WTC11 (cell line): ENCODE results near the gene ITCH. TPM values are rescaled to one million over a fixed set of nuclear protein-coding genes. Genes with fewer than 3 reads are reported as not detected.

Experiments
- ATAC-seq: fragments of 200-7000 bp; cut with Tn5 transposase; 2 replicates; pipeline ENCODE4 v1.10.0; 2021; ENCODE audit warnings: mild to moderate bottlenecking, moderate library complexity
- CTCF ChIA-PET: fragments of 300-600 bp; sonication (Branson Sonifier 250); formaldehyde crosslinking; loops from one replicate; lab custom pipeline; 2021; ENCODE audit warnings: antibody characterized with exemption; lab: Charles Lee
- POLR2A ChIA-PET: fragments of 350-600 bp; sonication (Branson Sonifier 250); formaldehyde crosslinking; loops from one replicate; lab custom pipeline; 2021; ENCODE audit warnings: antibody characterized with exemption; lab: Charles Lee
- DNase-seq: peaks from one replicate; pipeline ENCODE4 v3.0.0; 2021; ENCODE audit warnings: low spot score
- H3K27ac Mint-ChIP-seq: 2 replicates; pipeline ENCODE4 v1.8.0; 2021; ENCODE audit warnings: mixed read lengths
- H3K27me3 Mint-ChIP-seq: 2 replicates; pipeline ENCODE4 v1.8.0; 2021; ENCODE audit warnings: low read depth, mild to moderate bottlenecking, moderate library complexity, mixed read lengths
- H3K36me3 Mint-ChIP-seq: 2 replicates; pipeline ENCODE4 v1.8.0; 2021; ENCODE audit warnings: mixed read lengths
- H3K4me1 Mint-ChIP-seq: 2 replicates; pipeline ENCODE4 v1.8.0; 2022; ENCODE audit warnings: mixed read lengths
- H3K4me3 Mint-ChIP-seq: 2 replicates; pipeline ENCODE4 v1.8.0; 2021; ENCODE audit warnings: mild to moderate bottlenecking, moderate library complexity, mixed read lengths
- H3K9me3 Mint-ChIP-seq: 2 replicates; pipeline ENCODE4 v1.8.0; 2021; ENCODE audit warnings: mixed read lengths
- CREM ChIP-seq: sonication (generic); formaldehyde crosslinking; IDR thresholded peaks from 2 replicates; pipeline ENCODE4 v1.8.1; 2022; ENCODE audit warnings: mild to moderate bottlenecking, missing genetic modification reagents, moderate library complexity
- GABPB1 ChIP-seq: sonication (generic); formaldehyde crosslinking; IDR thresholded peaks from 2 replicates; pipeline ENCODE4 v1.8.1; 2023; ENCODE audit warnings: mild to moderate bottlenecking, missing genetic modification reagents
- ZNF138 ChIP-seq: sonication (generic); formaldehyde crosslinking; conservative IDR thresholded peaks from 2 replicates; pipeline ENCODE4 v1.8.1; 2022; ENCODE audit warnings: mild to moderate bottlenecking, moderate library complexity, missing genetic modification reagents
- ZNF416 ChIP-seq: fragments of 250-450 bp; sonication (Bioruptor Pico); IDR thresholded peaks from 2 replicates; pipeline ENCODE4 v1.9.0; 2021; ENCODE audit warnings: mild to moderate bottlenecking, inconsistent platforms
- ZNF671 ChIP-seq: fragments of 250-450 bp; sonication (Bioruptor Pico); IDR thresholded peaks from 2 replicates; pipeline ENCODE4 v1.8.0; 2021; ENCODE audit warnings: mild to moderate bottlenecking
- microRNA-seq: library from miRNA; unstranded; fragments of <30 nt; microRNA quantifications from one replicate; pipeline ENCODE4 v1.2.0, GENCODE V29; 2022; ENCODE audit warnings: borderline number of aligned reads
- total RNA-seq: library from RNA; stranded (reverse); gene quantifications from 3 replicates; pipeline ENCODE4 v1.2.3, GENCODE V29; 2021
- TF ChIP-seq, protein P1 (sequence below): fragments of 250-450 bp; sonication (Bioruptor Pico); IDR thresholded peaks from 2 replicates; pipeline ENCODE4 v1.9.0; 2021; ENCODE audit warnings: moderate library complexity, mild to moderate bottlenecking, inconsistent platforms, borderline replicate concordance
- TF ChIP-seq, protein P2 (sequence below): fragments of 250-450 bp; sonication (Bioruptor Pico); IDR thresholded peaks from 2 replicates; pipeline ENCODE4 v1.9.0; 2021; ENCODE audit warnings: mild to moderate bottlenecking
- TF ChIP-seq, protein P3 (sequence below): sonication (generic); formaldehyde crosslinking; IDR thresholded peaks from 2 replicates; pipeline ENCODE4 v1.8.1; 2022; ENCODE audit warnings: low read depth, mild to moderate bottlenecking, moderate library complexity, missing genetic modification reagents, borderline replicate concordance
- TF ChIP-seq, protein P4 (sequence below): sonication (generic); formaldehyde crosslinking; IDR thresholded peaks from 2 replicates; pipeline ENCODE4 v1.8.1; 2023; ENCODE audit warnings: mild to moderate bottlenecking, missing genetic modification reagents, moderate library complexity
- TF ChIP-seq, protein P5 (sequence below): sonication (generic); formaldehyde crosslinking; IDR thresholded peaks from 2 replicates; pipeline ENCODE4 v1.8.1; 2022; ENCODE audit warnings: mild to moderate bottlenecking, missing genetic modification reagents, moderate library complexity, borderline replicate concordance
- TF ChIP-seq, protein P6 (sequence below): sonication (generic); formaldehyde crosslinking; IDR thresholded peaks from 2 replicates; pipeline ENCODE4 v1.8.1; 2022; ENCODE audit warnings: low read depth, missing genetic modification reagents, borderline replicate concordance
- TF ChIP-seq, protein P7 (sequence below): sonication (generic); formaldehyde crosslinking; conservative IDR thresholded peaks from 2 replicates; pipeline ENCODE4 v1.8.1; 2023; ENCODE audit warnings: mild to moderate bottlenecking, low read depth, missing genetic modification reagents, moderate library complexity

Gene ITCH
- total RNA-seq, 1 experiment from 2014 or later = 35.8 TPM

DNA sequence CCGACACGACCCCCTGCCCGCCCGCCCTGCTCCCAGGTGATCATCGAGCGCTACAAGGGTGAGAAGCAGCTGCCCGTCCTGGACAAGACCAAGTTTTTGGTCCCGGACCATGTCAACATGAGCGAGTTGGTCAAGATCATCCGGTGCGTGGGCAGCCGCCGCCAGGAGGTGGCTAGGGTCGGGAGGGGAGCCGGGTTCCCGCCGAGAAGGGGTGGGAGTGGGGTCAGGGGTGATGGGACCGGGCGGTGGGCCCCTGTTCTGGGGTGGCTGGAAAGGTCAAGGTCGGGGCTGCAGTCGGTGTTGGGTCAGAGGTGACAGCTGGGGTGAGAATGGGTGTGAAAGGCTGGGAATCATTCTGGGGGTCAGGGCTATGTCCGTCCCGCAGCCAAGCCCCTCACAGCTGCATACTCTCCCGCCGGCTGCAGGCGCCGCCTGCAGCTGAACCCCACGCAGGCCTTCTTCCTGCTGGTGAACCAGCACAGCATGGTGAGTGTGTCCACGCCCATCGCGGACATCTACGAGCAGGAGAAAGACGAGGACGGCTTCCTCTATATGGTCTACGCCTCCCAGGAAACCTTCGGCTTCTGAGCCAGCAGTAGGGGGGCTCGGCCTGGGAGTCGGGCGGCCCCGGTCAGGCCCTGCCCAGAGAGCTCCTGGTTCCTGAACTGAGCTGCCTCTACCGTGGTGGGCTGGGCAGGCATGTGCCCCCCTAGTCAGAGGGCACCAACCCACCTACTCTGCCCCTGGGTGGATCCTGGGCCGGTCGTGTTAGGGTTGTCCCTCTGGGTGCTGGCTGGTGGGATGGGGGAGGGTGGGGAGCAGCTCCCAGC is 196.5 kb downstream of the ITCH start (continued):
- TF ChIP-seq ZNF138 (CRISPR knock-in tag) = no peak
- TF ChIP-seq ZNF671 (CRISPR knock-in tag) = no peak
- TF ChIP-seq, protein P1, sequence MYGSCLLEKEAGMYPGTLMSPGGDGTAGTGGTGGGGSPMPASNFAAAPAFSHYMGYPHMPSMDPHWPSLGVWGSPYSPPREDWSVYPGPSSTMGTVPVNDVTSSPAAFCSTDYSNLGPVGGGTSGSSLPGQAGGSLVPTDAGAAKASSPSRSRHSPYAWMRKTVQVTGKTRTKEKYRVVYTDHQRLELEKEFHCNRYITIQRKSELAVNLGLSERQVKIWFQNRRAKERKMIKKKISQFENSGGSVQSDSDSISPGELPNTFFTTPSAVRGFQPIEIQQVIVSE (CRISPR knock-in tag) = no peak
- TF ChIP-seq, all 79 proteins: peak for 0

DNA sequence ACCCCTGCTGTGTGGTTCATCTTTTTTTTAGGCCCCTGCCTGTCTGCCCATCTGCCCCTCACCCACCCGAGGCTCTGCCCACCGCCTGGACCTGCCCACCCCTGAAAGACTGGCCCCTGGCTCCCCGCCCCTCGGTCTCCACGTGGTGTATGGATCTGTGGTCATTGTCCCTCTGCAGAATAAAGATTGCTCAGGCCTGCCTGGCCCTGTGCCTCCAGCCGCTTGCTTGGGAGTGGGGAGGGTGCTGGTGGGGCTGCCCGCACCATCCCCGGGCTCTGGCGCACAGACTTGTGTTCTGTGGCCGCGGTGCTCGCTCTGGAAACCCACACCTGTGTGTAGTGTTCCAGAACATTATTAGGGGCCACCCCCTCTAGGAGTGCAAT is 197.1 kb downstream of the ITCH start:
- H3K27ac Mint-ChIP-seq = no peak overlapping the region
- H3K4me3 Mint-ChIP-seq = peak overlapping the region; percentile 36
- peaks cover 4% of the 10 kb centered on the region for H3K4me1 Mint-ChIP-seq
- no peaks in the 10 kb centered on the region for H3K9me3 Mint-ChIP-seq
- POLR2A ChIA-PET = no interaction called here
- ATAC-seq (no peak), DNase-seq (no peak)
- TF ChIP-seq, protein P2, sequence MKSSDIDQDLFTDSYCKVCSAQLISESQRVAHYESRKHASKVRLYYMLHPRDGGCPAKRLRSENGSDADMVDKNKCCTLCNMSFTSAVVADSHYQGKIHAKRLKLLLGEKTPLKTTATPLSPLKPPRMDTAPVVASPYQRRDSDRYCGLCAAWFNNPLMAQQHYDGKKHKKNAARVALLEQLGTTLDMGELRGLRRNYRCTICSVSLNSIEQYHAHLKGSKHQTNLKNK (CRISPR knock-in tag) = no peak
- TF ChIP-seq ZNF416 (CRISPR knock-in tag) = no peak
- TF ChIP-seq GABPB1 (CRISPR knock-in tag) = no peak
- CTCF ChIA-PET = interaction anchor here (1.0 to 2.9 kb wide), 4 partner anchors 23 to 210 kb away, joined by 3 to 8 read pairs (median 4); no protein-coding TSS in a partner anchor
- H3K27me3 Mint-ChIP-seq = peaks cover 7% of the 10 kb centered on the region
- no peaks in the 10 kb centered on the region for H3K36me3 Mint-ChIP-seq

DNA sequence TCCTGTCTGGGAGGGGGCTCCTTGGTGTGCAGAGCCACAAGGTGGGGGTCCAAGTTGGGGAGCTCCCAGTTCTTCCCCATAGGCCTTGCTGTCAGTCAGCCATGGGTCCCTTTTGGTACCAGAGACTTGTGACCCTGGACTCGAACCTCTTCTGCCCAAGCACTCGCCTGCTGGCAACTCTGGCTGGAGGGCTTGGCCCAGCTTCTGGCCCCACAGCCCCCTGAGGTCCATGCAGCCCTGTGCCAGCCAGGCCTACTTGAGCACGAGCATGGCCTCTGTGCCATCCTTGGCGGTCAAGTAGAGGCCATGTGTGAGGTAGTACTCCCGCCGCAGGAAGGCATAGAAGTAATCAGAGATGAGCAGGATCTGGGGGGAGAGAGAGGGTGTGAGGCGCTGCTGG is 197.5 kb downstream of the ITCH start:
- ChIA-PET POLR2A (no interaction called here), CTCF (interaction anchor here (1.6 kb wide), 1 partner anchor 148 kb away, joined by 5 read pairs; no protein-coding TSS in a partner anchor)
- ATAC-seq (no peak), DNase-seq (no peak)
- H3K4me3 Mint-ChIP-seq = no peak overlapping the region
- no peaks in the 10 kb centered on the region; the same call in 1 of the 2 replicates for H3K36me3 Mint-ChIP-seq
- H3K9me3 Mint-ChIP-seq = no peaks in the 10 kb centered on the region
- no peak overlapping the region for H3K27ac Mint-ChIP-seq
- H3K27me3 Mint-ChIP-seq = peaks cover 7% of the 10 kb centered on the region
- TF ChIP-seq, protein P3, sequence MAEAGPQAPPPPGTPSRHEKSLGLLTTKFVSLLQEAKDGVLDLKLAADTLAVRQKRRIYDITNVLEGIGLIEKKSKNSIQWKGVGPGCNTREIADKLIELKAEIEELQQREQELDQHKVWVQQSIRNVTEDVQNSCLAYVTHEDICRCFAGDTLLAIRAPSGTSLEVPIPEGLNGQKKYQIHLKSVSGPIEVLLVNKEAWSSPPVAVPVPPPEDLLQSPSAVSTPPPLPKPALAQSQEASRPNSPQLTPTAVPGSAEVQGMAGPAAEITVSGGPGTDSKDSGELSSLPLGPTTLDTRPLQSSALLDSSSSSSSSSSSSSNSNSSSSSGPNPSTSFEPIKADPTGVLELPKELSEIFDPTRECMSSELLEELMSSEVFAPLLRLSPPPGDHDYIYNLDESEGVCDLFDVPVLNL (CRISPR knock-in tag) = no peak
- TF ChIP-seq, protein P4, sequence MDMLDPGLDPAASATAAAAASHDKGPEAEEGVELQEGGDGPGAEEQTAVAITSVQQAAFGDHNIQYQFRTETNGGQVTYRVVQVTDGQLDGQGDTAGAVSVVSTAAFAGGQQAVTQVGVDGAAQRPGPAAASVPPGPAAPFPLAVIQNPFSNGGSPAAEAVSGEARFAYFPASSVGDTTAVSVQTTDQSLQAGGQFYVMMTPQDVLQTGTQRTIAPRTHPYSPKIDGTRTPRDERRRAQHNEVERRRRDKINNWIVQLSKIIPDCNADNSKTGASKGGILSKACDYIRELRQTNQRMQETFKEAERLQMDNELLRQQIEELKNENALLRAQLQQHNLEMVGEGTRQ (CRISPR knock-in tag) = no peak
- TF ChIP-seq, protein P5, sequence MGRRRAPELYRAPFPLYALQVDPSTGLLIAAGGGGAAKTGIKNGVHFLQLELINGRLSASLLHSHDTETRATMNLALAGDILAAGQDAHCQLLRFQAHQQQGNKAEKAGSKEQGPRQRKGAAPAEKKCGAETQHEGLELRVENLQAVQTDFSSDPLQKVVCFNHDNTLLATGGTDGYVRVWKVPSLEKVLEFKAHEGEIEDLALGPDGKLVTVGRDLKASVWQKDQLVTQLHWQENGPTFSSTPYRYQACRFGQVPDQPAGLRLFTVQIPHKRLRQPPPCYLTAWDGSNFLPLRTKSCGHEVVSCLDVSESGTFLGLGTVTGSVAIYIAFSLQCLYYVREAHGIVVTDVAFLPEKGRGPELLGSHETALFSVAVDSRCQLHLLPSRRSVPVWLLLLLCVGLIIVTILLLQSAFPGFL (CRISPR knock-in tag) = no peak
- TF ChIP-seq, protein P6, sequence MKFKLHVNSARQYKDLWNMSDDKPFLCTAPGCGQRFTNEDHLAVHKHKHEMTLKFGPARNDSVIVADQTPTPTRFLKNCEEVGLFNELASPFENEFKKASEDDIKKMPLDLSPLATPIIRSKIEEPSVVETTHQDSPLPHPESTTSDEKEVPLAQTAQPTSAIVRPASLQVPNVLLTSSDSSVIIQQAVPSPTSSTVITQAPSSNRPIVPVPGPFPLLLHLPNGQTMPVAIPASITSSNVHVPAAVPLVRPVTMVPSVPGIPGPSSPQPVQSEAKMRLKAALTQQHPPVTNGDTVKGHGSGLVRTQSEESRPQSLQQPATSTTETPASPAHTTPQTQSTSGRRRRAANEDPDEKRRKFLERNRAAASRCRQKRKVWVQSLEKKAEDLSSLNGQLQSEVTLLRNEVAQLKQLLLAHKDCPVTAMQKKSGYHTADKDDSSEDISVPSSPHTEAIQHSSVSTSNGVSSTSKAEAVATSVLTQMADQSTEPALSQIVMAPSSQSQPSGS = no peak
- no peak for TF ChIP-seq CREM (CRISPR knock-in tag)
- TF ChIP-seq, protein P7, sequence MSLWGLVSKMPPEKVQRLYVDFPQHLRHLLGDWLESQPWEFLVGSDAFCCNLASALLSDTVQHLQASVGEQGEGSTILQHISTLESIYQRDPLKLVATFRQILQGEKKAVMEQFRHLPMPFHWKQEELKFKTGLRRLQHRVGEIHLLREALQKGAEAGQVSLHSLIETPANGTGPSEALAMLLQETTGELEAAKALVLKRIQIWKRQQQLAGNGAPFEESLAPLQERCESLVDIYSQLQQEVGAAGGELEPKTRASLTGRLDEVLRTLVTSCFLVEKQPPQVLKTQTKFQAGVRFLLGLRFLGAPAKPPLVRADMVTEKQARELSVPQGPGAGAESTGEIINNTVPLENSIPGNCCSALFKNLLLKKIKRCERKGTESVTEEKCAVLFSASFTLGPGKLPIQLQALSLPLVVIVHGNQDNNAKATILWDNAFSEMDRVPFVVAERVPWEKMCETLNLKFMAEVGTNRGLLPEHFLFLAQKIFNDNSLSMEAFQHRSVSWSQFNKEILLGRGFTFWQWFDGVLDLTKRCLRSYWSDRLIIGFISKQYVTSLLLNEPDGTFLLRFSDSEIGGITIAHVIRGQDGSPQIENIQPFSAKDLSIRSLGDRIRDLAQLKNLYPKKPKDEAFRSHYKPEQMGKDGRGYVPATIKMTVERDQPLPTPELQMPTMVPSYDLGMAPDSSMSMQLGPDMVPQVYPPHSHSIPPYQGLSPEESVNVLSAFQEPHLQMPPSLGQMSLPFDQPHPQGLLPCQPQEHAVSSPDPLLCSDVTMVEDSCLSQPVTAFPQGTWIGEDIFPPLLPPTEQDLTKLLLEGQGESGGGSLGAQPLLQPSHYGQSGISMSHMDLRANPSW (CRISPR knock-in tag) = no peak
- peaks cover 4% of the 10 kb centered on the region for H3K4me1 Mint-ChIP-seq

Small RNA genes lying within 50 kb of the gene (microRNA-seq; reads per million reads assigned to microRNA genes)
- not detected for gene MIR644A

Other genes starting within 250 kb of the ITCH start
- not detected in 3 replicates for gene ASIP, start 121.8 kb upstream of the ITCH start, total RNA-seq
- 401 to 415 TPM (median 411 TPM) in 3 replicates for gene AHCY, start 59.9 kb upstream of the ITCH start, total RNA-seq
- 99.3 to 126 TPM (median 115 TPM) in 3 replicates for gene DYNLRB1, start 153.1 kb downstream of the ITCH start, total RNA-seq
- gene MAP1LC3A, start 195.4 kb downstream of the ITCH start, total RNA-seq = 7.5 to 12.1 TPM (median 11.3 TPM) in 3 replicates